NOMO-1 treated with DMSO at 0.1 percent for 48 hours (cell line): ENCODE data around the gene NIPBL.
"Not testable (repeated sequence)": the region's sequence is repeated elsewhere in the genome, so short reads cannot be mapped to it uniquely, and the experiment has no call there.

Experiments
- DNase-seq: peaks from one replicate; lab custom pipeline; 2025; ENCODE audit not compliant: unreplicated experiment; lab: John Stamatoyannopoulos, UW

NIPBL gene, protein sequence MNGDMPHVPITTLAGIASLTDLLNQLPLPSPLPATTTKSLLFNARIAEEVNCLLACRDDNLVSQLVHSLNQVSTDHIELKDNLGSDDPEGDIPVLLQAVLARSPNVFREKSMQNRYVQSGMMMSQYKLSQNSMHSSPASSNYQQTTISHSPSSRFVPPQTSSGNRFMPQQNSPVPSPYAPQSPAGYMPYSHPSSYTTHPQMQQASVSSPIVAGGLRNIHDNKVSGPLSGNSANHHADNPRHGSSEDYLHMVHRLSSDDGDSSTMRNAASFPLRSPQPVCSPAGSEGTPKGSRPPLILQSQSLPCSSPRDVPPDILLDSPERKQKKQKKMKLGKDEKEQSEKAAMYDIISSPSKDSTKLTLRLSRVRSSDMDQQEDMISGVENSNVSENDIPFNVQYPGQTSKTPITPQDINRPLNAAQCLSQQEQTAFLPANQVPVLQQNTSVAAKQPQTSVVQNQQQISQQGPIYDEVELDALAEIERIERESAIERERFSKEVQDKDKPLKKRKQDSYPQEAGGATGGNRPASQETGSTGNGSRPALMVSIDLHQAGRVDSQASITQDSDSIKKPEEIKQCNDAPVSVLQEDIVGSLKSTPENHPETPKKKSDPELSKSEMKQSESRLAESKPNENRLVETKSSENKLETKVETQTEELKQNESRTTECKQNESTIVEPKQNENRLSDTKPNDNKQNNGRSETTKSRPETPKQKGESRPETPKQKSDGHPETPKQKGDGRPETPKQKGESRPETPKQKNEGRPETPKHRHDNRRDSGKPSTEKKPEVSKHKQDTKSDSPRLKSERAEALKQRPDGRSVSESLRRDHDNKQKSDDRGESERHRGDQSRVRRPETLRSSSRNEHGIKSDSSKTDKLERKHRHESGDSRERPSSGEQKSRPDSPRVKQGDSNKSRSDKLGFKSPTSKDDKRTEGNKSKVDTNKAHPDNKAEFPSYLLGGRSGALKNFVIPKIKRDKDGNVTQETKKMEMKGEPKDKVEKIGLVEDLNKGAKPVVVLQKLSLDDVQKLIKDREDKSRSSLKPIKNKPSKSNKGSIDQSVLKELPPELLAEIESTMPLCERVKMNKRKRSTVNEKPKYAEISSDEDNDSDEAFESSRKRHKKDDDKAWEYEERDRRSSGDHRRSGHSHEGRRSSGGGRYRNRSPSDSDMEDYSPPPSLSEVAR (N-terminal part only)

DNA sequence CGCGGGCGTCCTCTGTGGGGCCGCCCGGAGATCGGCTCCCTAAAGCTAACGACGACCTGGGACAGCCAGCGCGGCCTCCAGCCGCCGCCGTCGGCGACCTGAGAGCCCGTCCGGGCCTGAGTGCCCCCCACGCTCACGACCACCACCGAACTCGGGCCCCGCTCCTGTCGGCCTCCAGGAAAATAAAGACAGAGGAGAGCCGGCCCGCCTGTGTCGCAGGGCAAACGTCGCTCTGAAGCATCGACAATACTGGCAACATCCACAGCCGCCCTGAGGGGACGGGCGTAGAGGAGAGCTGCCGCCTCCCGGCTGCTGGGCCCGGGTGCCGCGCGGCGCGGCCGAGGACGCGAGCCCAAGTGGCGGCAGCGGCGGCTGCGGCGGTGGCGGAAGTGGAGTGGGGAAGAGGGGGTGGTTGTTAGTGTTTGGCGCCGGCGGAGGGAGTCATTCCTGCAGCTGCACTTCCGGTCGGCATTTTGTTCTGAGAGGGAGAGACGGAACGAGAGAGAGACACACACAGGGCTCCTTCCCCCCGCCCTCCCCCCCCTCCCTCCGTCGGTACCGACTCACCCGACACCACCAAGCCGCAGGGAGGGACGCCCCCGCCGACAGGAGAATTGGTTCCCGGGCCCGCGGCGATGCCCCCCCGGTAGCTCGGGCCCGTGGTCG is at the start of gene NIPBL:
TSS of gene NIPBL (plus strand) at position 471 of the 666 bp plus-strand sequence. CDS start 76,928 bp downstream, outside the sequence.
- DNase-seq: peak; percentile 100

DNA sequence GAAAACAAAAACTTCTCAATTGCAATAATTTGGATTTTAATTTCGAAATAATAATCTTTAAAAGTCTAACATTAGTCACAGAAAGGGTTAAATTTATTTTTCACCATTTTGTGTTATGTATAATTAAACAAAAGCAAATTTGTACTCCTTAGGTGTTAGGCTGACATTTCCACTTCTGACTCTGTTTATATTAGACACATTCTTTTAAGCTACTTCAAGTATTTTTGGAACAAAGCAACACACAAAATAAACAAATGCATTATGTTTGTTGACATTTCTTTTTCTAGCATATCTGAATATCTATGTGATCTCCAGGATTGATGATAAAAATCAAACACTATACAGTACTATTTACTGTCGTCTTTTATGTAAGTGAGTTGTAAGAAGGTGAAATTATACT is 44.3 kb upstream of the NIPBL start:
- no peak for DNase-seq

DNA sequence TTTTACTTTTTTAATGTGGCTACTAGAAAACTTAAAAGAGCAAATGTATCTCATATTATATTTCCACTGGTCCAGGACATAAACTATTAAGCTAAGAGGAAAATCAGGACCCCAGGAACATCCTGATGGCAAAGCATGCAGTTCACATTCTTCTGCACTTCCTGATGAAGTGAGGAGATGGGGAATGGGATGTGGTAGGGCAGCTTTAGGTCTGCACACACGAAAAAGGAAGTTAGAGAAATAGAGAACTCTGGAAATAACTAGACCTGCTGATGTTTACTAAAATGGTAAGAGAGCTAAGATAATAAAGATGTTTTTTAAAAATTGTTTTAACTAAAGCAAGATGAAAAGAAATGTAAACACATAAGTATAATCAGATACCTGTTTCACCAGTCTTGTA is 39.7 kb upstream of the NIPBL start:
- DNase-seq: peak; percentile 60

DNA sequence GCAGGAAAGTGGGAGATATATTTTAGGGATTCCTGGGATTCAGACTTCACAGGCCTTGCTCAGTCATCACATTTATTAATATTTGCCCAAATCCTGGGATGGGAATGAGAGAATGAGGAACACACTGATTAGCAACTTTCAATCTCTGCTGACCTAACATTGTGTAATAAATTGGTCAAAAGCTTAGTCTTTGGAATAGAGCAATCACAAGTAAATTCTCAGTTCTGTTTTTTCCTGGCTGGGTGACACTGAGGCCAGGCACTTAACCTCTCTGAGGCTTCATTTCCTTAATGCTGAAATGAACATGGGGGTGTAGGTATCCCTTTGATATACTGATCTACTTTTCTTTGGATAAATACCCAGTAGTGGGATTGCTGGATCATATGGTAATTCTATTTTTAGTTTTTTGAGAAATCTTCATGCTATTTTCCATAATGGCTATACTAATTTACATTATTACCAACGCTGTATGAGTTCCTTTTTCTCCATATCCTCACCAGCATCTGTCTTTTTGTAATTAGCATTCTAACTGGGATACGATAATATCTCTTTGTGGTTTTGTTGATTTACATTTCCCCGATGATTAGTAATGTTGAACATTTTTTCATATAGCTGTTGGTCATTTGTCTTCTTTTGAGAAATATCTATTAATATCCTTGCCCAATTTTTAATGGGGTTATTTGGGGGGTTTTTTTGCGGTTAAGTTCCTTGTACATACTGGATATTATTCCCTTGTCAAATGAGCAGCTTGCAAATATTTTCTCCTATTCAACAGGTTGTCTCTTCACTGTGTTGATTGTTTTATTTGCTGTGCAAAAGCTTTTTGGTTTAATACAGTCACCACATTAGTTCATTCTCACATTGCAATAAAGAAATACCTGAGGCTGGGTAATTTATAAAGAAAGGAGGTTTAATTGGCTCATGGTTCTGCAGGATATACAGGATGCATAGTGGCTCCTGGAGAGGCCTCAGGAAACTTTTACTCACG is 36.8 kb upstream of the NIPBL start:
- DNase-seq: peak; percentile 97

DNA sequence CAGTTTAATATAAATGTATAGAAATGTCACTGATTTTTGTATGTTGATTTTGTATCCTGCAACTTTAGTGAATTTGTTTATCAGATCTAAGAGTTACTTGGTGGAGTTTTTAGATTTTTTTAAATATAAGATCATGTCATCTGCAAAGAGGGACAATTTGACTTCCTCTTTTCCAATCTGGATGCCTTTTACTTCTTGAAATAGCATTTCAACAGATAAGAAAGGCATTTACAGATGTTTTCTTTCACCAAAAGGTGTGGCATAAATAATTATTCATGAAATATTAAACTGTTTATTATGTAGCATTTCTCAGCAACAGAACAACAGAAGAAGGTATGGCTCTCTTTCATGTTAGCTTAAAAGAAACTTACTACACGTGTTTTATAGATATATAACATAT is 34.9 kb upstream of the NIPBL start:
- DNase-seq: peak; percentile 52

DNA sequence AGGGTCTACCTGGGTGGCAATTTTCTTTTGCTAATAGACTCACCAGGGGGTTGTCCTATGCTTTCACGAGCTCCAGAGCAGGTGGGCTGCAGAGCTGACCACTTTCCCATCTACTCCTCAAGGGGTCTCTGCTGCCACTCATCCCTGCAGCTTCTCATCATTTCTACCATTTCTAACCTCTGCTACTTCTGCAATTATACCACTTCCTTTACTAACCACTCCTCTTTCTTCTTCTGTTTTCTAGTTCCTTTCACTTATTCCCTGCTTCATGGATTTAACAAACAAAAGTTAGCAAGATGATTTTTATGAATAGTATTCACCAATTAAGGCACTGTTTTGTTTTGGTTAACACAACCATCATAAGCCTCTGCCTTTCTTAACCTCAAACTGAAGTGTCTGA is 34.5 kb upstream of the NIPBL start:
- DNase-seq: peak; percentile 87

DNA sequence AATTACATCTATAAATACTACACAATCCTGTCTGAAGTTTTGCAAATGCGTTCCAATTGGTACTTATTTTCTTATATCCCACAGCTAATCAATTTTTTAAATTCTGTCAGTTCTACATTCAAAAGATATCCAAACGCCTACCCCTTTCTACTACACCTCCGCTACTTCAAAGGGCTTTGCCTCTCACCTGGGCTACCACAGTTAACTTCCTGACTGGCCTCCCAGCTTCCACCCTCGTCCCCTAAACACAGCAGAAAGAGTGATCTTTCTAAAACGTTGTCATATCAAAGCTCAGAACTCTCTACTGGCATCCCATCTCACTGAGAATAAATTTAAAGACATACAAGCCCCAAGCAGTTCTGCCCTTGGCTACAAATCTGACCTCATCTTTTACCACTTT is 32.3 kb upstream of the NIPBL start:
- DNase-seq: no peak

DNA sequence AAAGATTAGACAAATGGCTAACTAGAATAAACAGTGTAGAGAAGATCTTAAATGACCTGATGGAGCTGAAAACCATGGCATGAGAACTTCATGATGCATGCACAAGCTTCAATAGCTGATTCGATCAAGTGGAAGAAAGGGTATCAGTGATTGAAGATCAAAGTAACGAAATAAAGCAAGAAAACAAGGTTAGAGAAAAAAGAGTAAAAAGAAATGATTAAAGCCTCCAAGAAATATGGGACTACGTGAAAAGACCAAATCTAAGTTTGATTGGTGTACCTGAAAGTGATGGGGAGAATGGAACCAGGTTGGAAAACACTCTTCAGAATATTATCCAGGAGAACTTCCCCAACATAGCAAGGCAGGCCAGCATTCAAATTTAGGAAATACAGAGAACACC is 28.0 kb upstream of the NIPBL start:
- DNase-seq: not testable (repeated sequence)

DNA sequence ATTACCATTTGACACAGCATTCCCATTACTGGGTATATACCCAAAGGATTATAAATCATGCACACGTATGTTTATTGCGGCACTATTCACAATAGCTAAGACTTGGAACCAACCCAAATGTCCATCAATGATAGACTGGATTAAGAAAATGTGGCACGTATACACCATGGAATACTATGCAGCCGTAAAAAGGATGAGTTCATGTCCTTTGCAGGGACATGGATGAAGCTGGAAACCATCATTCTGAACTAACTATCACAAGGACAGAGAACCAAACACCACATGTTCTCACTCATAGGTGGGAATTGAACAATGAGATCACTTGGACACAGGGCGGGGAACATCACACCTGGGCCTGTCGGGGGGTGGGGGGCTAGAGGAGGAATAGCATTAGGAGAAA is 23.7 kb upstream of the NIPBL start:
- not testable (repeated sequence) for DNase-seq

DNA sequence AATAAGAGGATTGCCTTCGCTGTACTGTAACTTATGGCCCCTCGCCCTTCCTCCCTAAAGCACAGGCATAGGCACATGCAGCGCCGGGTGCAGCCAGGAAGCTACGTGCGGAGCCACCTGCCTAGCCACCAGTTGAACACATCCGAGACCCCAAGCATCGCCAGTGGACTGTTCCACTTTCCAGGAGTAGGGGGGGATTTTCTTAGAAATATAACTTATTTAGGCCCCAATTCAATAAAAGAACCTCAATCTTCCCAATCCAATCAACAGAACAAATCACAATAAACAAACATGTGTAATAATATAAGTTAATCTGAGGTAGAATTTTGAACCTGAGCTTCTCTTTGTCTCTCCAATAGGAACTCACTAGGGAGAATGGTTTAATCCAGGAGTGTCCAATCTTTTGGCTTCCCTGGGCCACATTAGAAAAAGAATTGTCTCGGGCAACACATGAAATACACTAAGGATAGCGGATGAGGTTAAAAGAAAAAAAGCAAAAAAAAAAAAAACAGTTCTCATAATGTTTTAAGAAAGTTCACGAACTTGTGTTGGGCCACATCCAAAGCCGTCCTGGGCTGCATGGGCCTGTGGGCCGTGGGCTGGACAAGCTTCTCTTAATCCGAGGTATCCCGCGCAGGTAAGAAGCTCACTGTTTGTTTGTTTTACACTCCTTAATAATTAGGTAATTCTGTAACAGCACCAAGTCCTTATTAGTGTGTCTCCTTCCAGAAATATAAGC is 22.0 kb upstream of the NIPBL start:
- no peak for DNase-seq

DNA sequence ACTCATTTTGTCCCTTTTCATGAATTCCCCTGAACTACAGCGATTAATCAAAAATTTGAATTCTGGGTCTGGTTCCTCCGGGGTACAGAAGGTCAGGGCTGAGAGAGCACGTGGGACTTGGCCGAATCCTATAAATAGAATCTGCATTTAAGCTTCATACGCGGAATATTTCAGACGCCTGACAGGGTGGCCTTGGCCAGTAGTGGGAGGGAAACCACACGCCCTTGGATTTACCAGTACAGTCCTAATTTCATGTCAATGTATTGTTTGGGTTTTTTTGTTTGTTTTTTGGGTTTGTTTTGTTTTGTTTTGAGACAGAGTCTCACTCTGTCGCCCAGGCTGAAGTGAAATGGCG is 21.5 kb upstream of the NIPBL start:
- no peak for DNase-seq

DNA sequence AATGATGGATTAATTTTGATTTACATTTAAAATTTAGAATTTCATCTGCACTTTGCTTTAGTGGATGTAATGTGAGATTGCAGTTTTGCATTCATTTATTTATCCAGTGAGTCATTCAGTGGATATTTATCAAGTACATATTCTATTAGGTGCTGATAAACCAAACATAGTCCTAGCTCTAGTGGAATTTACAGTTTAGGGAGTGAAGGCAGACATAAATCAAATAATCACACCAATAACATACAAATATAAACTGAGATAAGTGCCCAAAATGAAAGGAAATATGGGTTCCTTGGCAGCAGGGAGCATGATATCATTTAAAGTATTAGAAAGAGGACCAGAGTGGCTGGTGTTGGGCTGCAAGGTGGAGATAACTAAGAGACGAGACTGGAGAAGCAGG is 14.7 kb upstream of the NIPBL start:
- DNase-seq: no peak

DNA sequence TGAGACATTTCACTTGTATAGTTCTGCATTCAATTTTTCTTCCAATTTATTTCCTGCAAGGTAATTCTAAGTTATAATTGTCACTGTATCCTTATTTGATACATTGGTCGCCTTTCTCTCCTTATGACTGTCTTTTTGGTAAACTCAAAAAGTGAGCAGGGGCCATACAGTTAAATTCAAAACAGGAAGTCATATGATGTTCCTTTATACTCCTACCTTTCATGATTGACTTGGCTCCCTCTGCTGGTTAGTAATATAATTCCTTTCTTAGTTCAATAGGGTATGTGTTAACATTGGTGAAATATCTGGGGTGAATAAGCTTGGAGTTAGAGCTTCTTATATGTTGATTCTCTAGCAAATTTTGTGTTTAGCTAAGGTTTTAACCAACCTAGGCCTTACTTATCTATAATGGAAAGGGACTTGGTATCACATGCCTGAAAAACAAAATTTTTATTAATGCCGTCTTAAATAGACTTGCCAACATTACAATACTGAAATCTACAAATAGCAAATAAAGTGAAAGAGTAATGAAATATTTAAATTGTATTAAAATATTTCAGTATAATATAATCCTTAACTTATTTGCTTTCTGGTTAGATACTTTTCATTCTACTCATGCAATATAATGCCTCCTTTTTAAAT is 6.0 kb upstream of the NIPBL start:
- DNase-seq: peak; percentile 97

DNA sequence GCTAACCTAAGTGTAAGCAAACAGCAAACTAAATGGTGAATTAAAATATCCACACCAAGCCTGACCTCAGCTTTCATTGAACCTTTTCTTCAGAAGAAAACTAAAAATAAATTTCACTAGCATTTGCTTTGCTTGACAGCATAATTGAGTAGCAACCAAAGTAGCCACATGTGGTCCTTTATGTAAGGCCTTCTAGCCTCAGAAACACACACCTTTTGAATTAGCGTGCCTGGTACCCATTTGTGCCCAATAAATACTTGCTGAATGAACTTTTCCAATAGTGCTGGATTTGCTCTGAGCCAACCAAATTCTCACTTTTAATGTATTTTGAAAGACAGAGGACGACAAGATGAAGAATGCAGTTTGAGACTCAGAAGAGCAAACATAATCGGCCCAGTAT is 2.1 kb upstream of the NIPBL start:
- no peak for DNase-seq

DNA sequence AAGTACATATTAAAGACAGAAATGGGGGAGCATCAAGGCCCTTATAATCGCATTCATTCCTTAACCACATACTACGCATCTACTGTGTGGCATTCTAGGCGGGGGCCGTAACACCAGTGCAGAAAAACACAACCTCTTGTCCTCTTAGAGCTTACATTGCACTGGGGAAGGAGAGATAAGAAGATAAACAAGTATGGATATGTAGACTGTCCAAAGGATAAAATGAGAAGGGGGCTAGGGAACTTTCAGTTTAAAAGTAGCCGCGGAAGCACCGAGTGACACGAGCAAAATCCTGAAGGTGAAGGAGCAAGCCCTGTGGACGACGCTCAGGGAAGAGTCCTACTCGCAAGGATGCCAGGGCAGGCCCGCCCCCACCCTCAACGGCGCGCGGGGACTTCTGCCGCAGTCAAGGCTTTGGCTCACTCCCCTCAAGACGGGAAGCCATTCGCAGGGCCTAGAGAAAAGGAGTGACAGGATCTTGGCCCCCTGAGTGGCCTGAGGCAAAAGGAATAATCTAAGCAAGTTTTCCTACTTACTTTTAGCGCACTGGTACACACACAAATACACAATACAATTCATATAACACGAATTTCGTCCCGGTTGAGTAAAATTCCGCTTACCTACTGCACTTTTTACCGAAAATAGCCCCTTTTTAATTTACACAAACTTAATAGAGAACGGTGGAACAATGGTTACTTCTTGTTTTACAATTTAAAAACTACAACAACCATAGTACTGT is 1.3 kb upstream of the NIPBL start:
- DNase-seq: peak; percentile 38

DNA sequence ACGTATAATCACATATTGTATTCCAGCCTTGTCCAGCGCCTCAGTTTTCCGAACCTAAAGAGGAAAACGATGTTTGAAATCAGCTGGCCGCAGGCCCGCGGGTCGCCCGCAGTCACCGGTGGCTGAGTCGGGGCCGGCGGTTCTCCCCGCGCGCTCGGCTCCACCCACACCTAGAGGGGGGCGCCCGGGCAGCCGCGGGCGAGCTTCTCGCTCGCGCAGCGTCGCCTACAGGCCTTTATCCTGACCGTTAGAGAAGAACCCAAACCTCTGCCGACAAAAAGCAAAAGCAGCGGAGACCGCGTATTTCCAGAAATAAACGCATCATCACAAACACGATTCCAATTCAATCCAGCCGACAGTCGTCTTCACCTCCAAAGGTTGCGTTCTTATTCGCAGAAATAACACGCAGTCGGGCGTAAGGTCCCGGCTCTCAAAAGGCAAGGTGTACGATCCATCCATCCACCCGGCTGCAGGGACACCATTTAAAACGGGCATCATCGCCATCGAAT is 725 bp upstream of the NIPBL start:
- DNase-seq: peak; percentile 93

DNA sequence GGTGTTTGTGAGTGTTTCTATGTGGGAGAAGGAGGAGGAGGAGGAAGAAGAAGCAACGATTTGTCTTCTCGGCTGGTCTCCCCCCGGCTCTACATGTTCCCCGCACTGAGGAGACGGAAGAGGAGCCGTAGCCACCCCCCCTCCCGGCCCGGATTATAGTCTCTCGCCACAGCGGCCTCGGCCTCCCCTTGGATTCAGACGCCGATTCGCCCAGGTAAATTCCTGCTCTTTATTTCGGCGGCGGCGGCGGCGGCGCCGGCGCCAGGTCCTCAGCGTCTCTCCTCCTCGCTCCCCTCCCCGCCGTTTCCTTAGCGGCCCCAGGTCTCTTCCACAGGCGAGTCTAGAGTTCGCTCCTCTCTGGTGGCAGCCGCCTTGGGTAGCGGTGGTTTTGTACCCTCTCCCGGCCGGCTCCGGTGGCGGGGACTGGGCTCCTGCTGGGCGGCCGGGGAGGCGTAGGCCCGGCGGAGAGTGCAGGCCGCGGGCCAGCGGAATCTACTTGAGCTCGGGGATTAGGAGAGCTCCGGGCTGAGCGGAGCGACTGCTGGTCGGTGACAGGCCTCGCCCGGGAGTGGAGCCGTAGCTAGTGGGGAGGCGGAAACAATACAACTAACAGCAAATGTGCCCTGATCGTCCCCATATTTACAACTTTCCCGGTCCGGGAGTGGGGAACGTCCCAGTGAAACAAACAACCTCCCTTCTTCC is 547 bp downstream of the NIPBL start:
- peak; percentile 86 for DNase-seq
